GM12878 (cell line): ENCODE measurements around the gene TRIM41. TPM values are rescaled to one million over a fixed set of nuclear protein-coding genes. Genes with fewer than 3 reads are reported as not detected.

Source experiments
- ATAC-seq: fragments of 200-7000 bp; cut with Tn5 transposase; 3 replicates; pipeline ENCODE4 v1.9.1; 2020; ENCODE audit warnings: mild to moderate bottlenecking, moderate library complexity
- BruUV-seq: library from RNA; stranded (reverse); fragments of 400-500 nt; replicated peaks from 2 replicates; lab custom pipeline; 2021; lab: Mats Ljungman, UMichigan
- CTCF ChIA-PET: fragments of 300-600 bp; sonication (Branson Sonifier 250); formaldehyde crosslinking; extraction: SDS; loops from one replicate; lab custom pipeline; 2021; ENCODE audit warnings: inconsistent platforms; lab: Yijun Ruan, JAX
- POLR2A ChIA-PET: fragments of 350-600 bp; formaldehyde crosslinking; extraction: SDS; loops from one replicate; lab custom pipeline; 2021; ENCODE audit warnings: inconsistent platforms; lab: Charles Lee
- RAD21 ChIA-PET: fragments of 300-600 bp; sonication (Branson Sonifier 250); formaldehyde crosslinking; loops from one replicate; lab custom pipeline; 2023; ENCODE audit warnings: antibody characterized with exemption; ENCODE audit not compliant: unreplicated experiment; lab: Charles Lee
- SMC1A ChIA-PET: fragments of 300-600 bp; sonication (Branson Sonifier 250); formaldehyde crosslinking; loops from one replicate; lab custom pipeline; 2023; ENCODE audit not compliant: unreplicated experiment, uncharacterized antibody; lab: Charles Lee
- DNase-seq: peaks from one replicate; pipeline ENCODE4 v3.0.0-alpha.2; 2011; ENCODE audit warnings: low read depth, low spot score
- FAIRE-seq: peaks from 3 replicates; lab custom pipeline; 2011; peaks lifted over from hg19 to GRCh38; lab: Jason Lieb, UNC
- H2AFZ ChIP-seq: 2 replicates; pipeline ENCODE4 v1.6.0; 2011; ENCODE audit warnings: low read depth, low read length, control low read depth; ENCODE audit not compliant: control insufficient read depth
- H3K27ac ChIP-seq: 2 replicates; pipeline ENCODE4 v1.5.1; 2011; ENCODE audit warnings: control low read depth; ENCODE audit not compliant: control insufficient read depth, insufficient read depth
- H3K27me3 ChIP-seq, 2 experiments: replicated peaks in 1 of 2; 2 replicates each; pipeline versions ENCODE4 v1.6.0 to v1.6.1; 2011; ENCODE audit warnings: low read length in 1 of 2; ENCODE audit not compliant: control insufficient read depth in 2 of 2, insufficient read depth in 2 of 2
- H3K36me3 ChIP-seq, 2 experiments: 2 replicates each; pipeline ENCODE4 v1.5.1; 2011; ENCODE audit warnings: low read length in 1 of 2; ENCODE audit not compliant: control insufficient read depth in 2 of 2, insufficient read depth in 2 of 2
- H3K4me1 ChIP-seq: 2 replicates; pipeline ENCODE4 v1.6.1; 2011; ENCODE audit warnings: mild to moderate bottlenecking, low read length, moderate library complexity, mixed read lengths; ENCODE audit not compliant: control insufficient read depth, insufficient read depth
- H3K4me2 ChIP-seq: 2 replicates; pipeline ENCODE4 v1.6.0; 2011; ENCODE audit warnings: control low read depth; ENCODE audit not compliant: control insufficient read depth, insufficient read depth
- H3K4me3 ChIP-seq: fragments of 200-600 bp; sonication (generic); 2 replicates; pipeline ENCODE4 v1.5.1; 2016
- H3K79me2 ChIP-seq: 2 replicates; pipeline ENCODE4 v1.6.0; 2011; ENCODE audit warnings: low read length; ENCODE audit not compliant: control insufficient read depth, insufficient read depth
- H3K9ac ChIP-seq: 2 replicates; pipeline ENCODE4 v1.8.0; 2011; ENCODE audit warnings: low read length, control low read depth, mixed read lengths; ENCODE audit not compliant: control insufficient read depth, insufficient read depth
- H3K9me3 ChIP-seq: replicated peaks from 3 replicates; pipeline ENCODE4 v1.5.1; 2011; ENCODE audit warnings: mild to moderate bottlenecking, low read length; ENCODE audit not compliant: control insufficient read depth, insufficient read depth
- H4K20me1 ChIP-seq: 2 replicates; pipeline ENCODE4 v1.6.0; 2011; ENCODE audit not compliant: control insufficient read depth, insufficient read depth
- BMI1 ChIP-seq: fragments of 450-650 bp; IDR thresholded peaks from 2 replicates; pipeline ENCODE4 v1.6.1; 2016; ENCODE audit warnings: mild to moderate bottlenecking, moderate library complexity, borderline replicate concordance
- CBFB ChIP-seq: IDR thresholded peaks from 2 replicates; pipeline ENCODE4 v1.6.1; 2016; ENCODE audit warnings: antibody characterized with exemption, low read depth
- CBX3 ChIP-seq: fragments of 200-600 bp; sonication (generic); IDR thresholded peaks from 2 replicates; pipeline ENCODE4 v1.6.1; 2016; ENCODE audit warnings: low read depth, borderline replicate concordance
- CBX5 ChIP-seq: sonication (generic); IDR thresholded peaks from 2 replicates; pipeline ENCODE4 v1.6.1; 2016; ENCODE audit warnings: low read depth, moderate library complexity, mild to moderate bottlenecking, inconsistent platforms
- FOS ChIP-seq: IDR thresholded peaks from 3 replicates; pipeline ENCODE4 v1.6.1; 2011; ENCODE audit warnings: borderline replicate concordance; ENCODE audit not compliant: insufficient read length; ENCODE audit errors: extremely low read depth
- FOXK2 ChIP-seq: fragments of 450-650 bp; IDR thresholded peaks from 2 replicates; pipeline ENCODE4 v1.6.1; 2017; ENCODE audit warnings: mild to moderate bottlenecking, moderate library complexity
- FOXM1 ChIP-seq: IDR thresholded peaks from 2 replicates; pipeline ENCODE4 v1.6.1; 2012; ENCODE audit warnings: low read depth, mild to moderate bottlenecking, inconsistent platforms, low read length, moderate library complexity
- IKZF2 ChIP-seq, 2 experiments: fragments of 450-650 bp; IDR thresholded peaks; 2 replicates each; pipeline ENCODE4 v1.6.1; 2017; ENCODE audit warnings: mild to moderate bottlenecking in 2 of 2, moderate library complexity in 2 of 2
- LARP7 ChIP-seq: fragments of 450-650 bp; IDR thresholded peaks from 2 replicates; pipeline ENCODE4 v1.6.1; 2017; ENCODE audit warnings: mild to moderate bottlenecking
- MTA2 ChIP-seq: fragments of 450-650 bp; IDR thresholded peaks from 2 replicates; pipeline ENCODE4 v1.6.1; 2016; ENCODE audit warnings: low read depth, mild to moderate bottlenecking, moderate library complexity
- MYB ChIP-seq: fragments of 150-350 bp; IDR thresholded peaks from 2 replicates; pipeline ENCODE4 v1.6.1; 2014; ENCODE audit warnings: mild to moderate bottlenecking, low read depth, low read length, borderline replicate concordance
- NR2F1 ChIP-seq: fragments of 450-650 bp; conservative IDR thresholded peaks from 2 replicates; pipeline ENCODE4 v1.6.1; 2017; ENCODE audit warnings: mild to moderate bottlenecking
- PAX8 ChIP-seq: fragments of 450-650 bp; IDR thresholded peaks from 2 replicates; pipeline ENCODE4 v1.6.1; 2017; ENCODE audit warnings: mild to moderate bottlenecking, moderate library complexity
- POLR2A ChIP-seq: IDR thresholded peaks from 2 replicates; pipeline ENCODE4 v1.6.1; 2011; ENCODE audit warnings: low read depth, mild to moderate bottlenecking, low read length
- POLR2AphosphoS2 ChIP-seq: IDR thresholded peaks from 2 replicates; pipeline ENCODE4 v1.6.1; 2011; ENCODE audit warnings: low read depth, mild to moderate bottlenecking, low read length, improper control_type of control experiment, moderate library complexity
- POLR2AphosphoS5 ChIP-seq: IDR thresholded peaks from 2 replicates; pipeline ENCODE4 v1.6.1; 2011; ENCODE audit warnings: mild to moderate bottlenecking, low read length, inconsistent platforms
- RBBP5 ChIP-seq: fragments of 200-600 bp; sonication (generic); conservative IDR thresholded peaks from 2 replicates; pipeline ENCODE4 v1.6.1; 2016
- SMARCA5 ChIP-seq: fragments of 450-650 bp; IDR thresholded peaks from 2 replicates; pipeline ENCODE4 v1.6.1; 2017; ENCODE audit warnings: mild to moderate bottlenecking
- STAT3 ChIP-seq: IDR thresholded peaks from 2 replicates; pipeline ENCODE4 v1.6.1; 2011; ENCODE audit warnings: low read depth, low read length, improper control_type of control experiment
- SUPT20H ChIP-seq: IDR thresholded peaks from 2 replicates; pipeline ENCODE4 v1.6.1; 2011; ENCODE audit warnings: low read depth, mild to moderate bottlenecking, low read length, moderate library complexity, borderline replicate concordance; ENCODE audit not compliant: control insufficient read depth
- ZNF274 ChIP-seq: IDR thresholded peaks from one replicate; pipeline ENCODE4 v1.8.0; 2011; ENCODE audit not compliant: insufficient read length, insufficient read depth
- WGBS: methylation state at CpG from one replicate; pipeline ENCODE4 v1.1.6; 2016; ENCODE audit warnings: low lambda C conversion rate; ENCODE audit not compliant: insufficient replicate concordance, insufficient coverage; ENCODE audit errors: missing lambda C conversion rate; 5-methylcytosine and 5-hydroxymethylcytosine counted together
- in situ Hi-C: fragments of 300-500 bp; cut with MboI; formaldehyde crosslinking; loops from 9 replicates; pipeline ENCODE4 v1.14.3; 2018; ENCODE audit warnings: mixed read lengths
- intact Hi-C: fragments of 100-400 bp; cut with micrococcal nuclease; formaldehyde crosslinking; loops from one replicate; pipeline ENCODE4 v1.14.2; 2022; ENCODE audit not compliant: unreplicated experiment
- polyA plus RNA-seq, 11 experiments: library from polyadenylated mRNA; depleted of rRNA in 4 of 11; unstranded in 6 of 11; stranded (reverse) in 5 of 11; fragments of >200 nt; fragmentation: Nextera tagmentation in 4 of 11; fragmentation: Illumina TruSeq in 1 of 11; extraction: Ambion mirVana in 4 of 11; extraction: Trizol in 1 of 11; gene quantifications; 1 replicate in 1 of 11; 2 replicates in 10 of 11; pipeline versions ENCODE4 v1.2.1 to v1.2.3, GENCODE V29; 2011 to 2016; ENCODE audit warnings: inconsistent platforms in 2 of 11, missing spikeins in 2 of 11, low read depth in 1 of 11
- total RNA-seq, 4 experiments: library from RNA; depleted of rRNA in 3 of 4; stranded (reverse); fragments of >200 nt in 3 of 4; fragmentation: Illumina TruSeq in 1 of 4; extraction: Trizol in 1 of 4; gene quantifications; 2 replicates each; pipeline versions ENCODE4 v1.2.1 to v1.2.3, GENCODE V29; 2013 to 2021
- TF ChIP-seq, protein P1 (sequence below): fragments of 450-650 bp; IDR thresholded peaks from 2 replicates; pipeline ENCODE4 v1.6.1; 2017; ENCODE audit warnings: mild to moderate bottlenecking
- TF ChIP-seq, protein P2 (sequence below): fragments of 450-650 bp; IDR thresholded peaks from 2 replicates; pipeline ENCODE4 v1.6.1; 2018; ENCODE audit warnings: mild to moderate bottlenecking, low read depth, moderate library complexity; ENCODE audit not compliant: partially characterized antibody

The TRIM41 gene
- total and polyA plus RNA-seq, 10 of the 15 experiments (the other 5 are each of a cell fraction or from before 2014, with no cell fraction given): 1.0 to 28.9 (median 10.6) TPM

DNA sequence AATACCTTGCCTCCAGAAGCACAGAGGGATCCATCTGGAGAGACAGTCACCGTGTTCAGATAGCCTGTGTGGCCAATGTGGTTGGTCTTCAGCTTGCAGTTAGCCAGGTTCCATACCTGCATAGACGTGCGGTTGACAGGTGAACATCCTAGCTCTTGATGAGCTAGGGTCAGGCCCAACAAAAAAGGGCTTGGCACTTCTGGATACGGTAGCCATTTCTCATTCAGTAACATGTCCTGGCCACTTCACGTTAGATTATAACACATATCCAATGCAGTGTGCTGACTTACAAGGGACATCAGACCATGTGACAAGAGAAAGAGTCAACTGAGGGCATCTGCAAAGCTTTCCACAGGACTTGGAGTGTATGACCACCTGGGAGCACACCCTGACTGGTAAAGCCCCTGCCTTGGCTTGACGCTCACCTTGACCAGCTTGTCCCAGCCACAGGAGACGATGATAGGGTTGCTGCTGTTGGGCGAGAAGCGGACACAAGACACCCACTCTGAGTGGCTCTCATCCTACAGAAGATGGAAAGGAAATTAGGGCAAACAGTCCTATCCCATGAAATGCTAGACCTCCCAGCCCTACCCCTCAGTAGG, 16.1 kb downstream of the TRIM41 start:
- Histone ChIP-seq H3K4me2 (peak overlapping the region; percentile 15; the same call in 1 of the 2 replicates), H2AFZ (no peak overlapping the region), H3K9ac (no peak overlapping the region), H3K4me3 (peak overlapping the region; percentile 18; the same call in 1 of the 2 replicates), H3K4me1 (peaks cover 11% of the 10 kb centered on the region), H3K36me3 (peaks cover 47 to 52% of the 10 kb centered on the region in 2 experiments), H3K79me2 (peaks cover 58% of the 10 kb centered on the region), H3K9me3 (no peaks in the 10 kb centered on the region), H3K27me3 (no peaks in the 10 kb centered on the region), H4K20me1 (peaks cover 17% of the 10 kb centered on the region), H3K27ac (no peak overlapping the region)
- in situ Hi-C loops: no loop called here
- RAD21 ChIA-PET: interaction anchor here (0.6 kb wide), 1 partner anchor 23 kb away, joined by 3 read pairs; no protein-coding TSS in a partner anchor
- POLR2A ChIA-PET: interaction anchor here (0.9 to 1.2 kb wide), 3 partner anchors 11 to 38 kb away, joined by 3 to 4 read pairs (median 4); no protein-coding TSS in a partner anchor
- no TSS peak for BruUV-seq
- FAIRE-seq: no peak
- DNase-seq: no peak
- CTCF ChIA-PET: interaction anchor here (0.6 to 1.8 kb wide), 3 partner anchors 10 to 44 kb away, joined by 3 to 6 read pairs (median 3); no protein-coding TSS in a partner anchor
- SMC1A ChIA-PET: interaction anchor here (0.8 to 1.1 kb wide), 3 partner anchors 9 to 21 kb away, joined by 3 read pairs; no protein-coding TSS in a partner anchor
- 88% methylated on average over 9 of the region's 9 CpGs for WGBS
- ATAC-seq: no peak
- intact Hi-C loops: no loop called here
- no peak for TF ChIP-seq SUPT20H
- peak; percentile 59; the same call in 1 of the 2 replicates for TF ChIP-seq POLR2AphosphoS5
- no peak for TF ChIP-seq NR2F1
- TF ChIP-seq CBFB: no peak
- TF ChIP-seq MTA2: no peak
- TF ChIP-seq, protein P1, sequence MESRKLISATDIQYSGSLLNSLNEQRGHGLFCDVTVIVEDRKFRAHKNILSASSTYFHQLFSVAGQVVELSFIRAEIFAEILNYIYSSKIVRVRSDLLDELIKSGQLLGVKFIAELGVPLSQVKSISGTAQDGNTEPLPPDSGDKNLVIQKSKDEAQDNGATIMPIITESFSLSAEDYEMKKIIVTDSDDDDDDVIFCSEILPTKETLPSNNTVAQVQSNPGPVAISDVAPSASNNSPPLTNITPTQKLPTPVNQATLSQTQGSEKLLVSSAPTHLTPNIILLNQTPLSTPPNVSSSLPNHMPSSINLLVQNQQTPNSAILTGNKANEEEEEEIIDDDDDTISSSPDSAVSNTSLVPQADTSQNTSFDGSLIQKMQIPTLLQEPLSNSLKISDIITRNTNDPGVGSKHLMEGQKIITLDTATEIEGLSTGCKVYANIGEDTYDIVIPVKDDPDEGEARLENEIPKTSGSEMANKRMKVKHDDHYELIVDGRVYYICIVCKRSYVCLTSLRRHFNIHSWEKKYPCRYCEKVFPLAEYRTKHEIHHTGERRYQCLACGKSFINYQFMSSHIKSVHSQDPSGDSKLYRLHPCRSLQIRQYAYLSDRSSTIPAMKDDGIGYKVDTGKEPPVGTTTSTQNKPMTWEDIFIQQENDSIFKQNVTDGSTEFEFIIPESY: no peak
- no peak for TF ChIP-seq RBBP5
- no peak for TF ChIP-seq CBX3
- TF ChIP-seq FOXM1: no peak
- no peak for TF ChIP-seq LARP7
- no peak for TF ChIP-seq CBX5
- TF ChIP-seq FOXK2: no peak
- TF ChIP-seq, protein P2, sequence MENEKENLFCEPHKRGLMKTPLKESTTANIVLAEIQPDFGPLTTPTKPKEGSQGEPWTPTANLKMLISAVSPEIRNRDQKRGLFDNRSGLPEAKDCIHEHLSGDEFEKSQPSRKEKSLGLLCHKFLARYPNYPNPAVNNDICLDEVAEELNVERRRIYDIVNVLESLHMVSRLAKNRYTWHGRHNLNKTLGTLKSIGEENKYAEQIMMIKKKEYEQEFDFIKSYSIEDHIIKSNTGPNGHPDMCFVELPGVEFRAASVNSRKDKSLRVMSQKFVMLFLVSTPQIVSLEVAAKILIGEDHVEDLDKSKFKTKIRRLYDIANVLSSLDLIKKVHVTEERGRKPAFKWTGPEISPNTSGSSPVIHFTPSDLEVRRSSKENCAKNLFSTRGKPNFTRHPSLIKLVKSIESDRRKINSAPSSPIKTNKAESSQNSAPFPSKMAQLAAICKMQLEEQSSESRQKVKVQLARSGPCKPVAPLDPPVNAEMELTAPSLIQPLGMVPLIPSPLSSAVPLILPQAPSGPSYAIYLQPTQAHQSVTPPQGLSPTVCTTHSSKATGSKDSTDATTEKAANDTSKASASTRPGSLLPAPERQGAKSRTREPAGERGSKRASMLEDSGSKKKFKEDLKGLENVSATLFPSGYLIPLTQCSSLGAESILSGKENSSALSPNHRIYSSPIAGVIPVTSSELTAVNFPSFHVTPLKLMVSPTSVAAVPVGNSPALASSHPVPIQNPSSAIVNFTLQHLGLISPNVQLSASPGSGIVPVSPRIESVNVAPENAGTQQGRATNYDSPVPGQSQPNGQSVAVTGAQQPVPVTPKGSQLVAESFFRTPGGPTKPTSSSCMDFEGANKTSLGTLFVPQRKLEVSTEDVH: no peak
- no peak for TF ChIP-seq MYB
- TF ChIP-seq POLR2AphosphoS2: 0 out of 2 replicates have a peak, but pooled peaks have one; percentile 13
- TF ChIP-seq FOS: no peak
- TF ChIP-seq STAT3: no peak
- no peak for TF ChIP-seq IKZF2 (IDR thresholded peaks at IDR 0.05)
- no peak for TF ChIP-seq ZNF274
- no peak for TF ChIP-seq PAX8
- TF ChIP-seq POLR2A: peak; percentile 48
- no peak for TF ChIP-seq BMI1
- TF ChIP-seq SMARCA5: no peak
